Hindlimb muscle (tissue), 1 donor: Measurements from ENCODE around the gene PLEKHB2. TPM values are rescaled to one million over a fixed set of nuclear protein-coding genes. Genes with fewer than 3 reads are reported as not detected.

Experiments
- polyA plus RNA-seq: library from polyadenylated mRNA; unstranded; fragments of 120-200 nt; gene quantifications from one replicate; pipeline ENCODE4 v1.2.1, GENCODE V29; 2013; ENCODE audit not compliant: insufficient read length

PLEKHB2 gene
- polyA plus RNA-seq, 1 donor: 24.0 TPM

Other genes with a start within 250 kb of the PLEKHB2 start
- 73.6 TPM for gene FAM168B, start 11.9 kb upstream of the PLEKHB2 start, polyA plus RNA-seq
- not detected for gene POTEE, start 104.2 kb downstream of the PLEKHB2 start, polyA plus RNA-seq